Activated T-cell treated with anti-CD3 and anti-CD28 coated beads, Interleukin-2, amount 50 U/mL, for 48 hours (primary cell): ENCODE results near the gene NPHP4.

Experiments
- DNase-seq, 2 experiments: peaks; one replicate each; pipeline ENCODE4 v3.0.0-alpha.2; 2020

NPHP4 gene

DNA sequence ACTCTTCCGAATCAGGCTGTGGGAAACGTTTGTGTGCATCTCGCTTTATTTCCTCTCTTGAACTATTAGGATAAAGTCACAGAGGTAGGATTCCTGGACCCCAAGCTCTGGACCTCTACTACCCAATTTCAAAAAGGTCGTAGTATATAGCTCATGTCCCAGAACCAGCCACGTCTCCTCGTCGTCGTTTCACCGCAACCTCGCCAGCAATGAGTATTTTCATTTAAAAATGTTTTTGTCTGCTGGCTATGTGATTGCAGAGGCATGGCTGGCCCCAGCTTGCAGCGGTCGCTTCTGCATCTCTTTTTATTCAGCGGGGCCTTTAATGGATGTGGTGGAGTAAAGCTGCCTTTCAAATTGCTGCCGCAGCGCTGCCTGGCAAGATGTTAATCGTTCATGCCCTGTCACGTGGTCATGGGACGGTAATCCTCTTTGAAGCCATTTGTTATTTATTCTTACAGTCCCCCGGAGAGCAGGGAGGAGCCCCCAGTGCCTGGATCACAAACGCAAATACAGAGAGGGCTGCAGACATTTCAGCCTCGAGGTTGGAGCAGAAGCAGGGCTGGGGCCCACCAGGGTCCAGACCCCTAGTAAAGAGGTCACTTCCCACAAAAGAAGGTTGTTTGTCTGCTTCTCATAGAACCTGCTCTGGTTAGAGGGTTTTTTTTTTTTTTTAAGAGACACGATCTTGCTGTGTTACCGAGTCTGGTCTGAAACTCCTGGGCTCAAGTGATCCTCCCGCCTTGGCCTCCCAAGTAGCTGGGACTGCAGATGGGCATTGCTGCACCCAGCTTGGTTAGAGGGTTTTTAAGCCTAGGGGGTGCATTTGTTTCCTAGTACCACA lies 11.6 kb upstream of the NPHP4 start:
- DNase-seq = no peak

DNA sequence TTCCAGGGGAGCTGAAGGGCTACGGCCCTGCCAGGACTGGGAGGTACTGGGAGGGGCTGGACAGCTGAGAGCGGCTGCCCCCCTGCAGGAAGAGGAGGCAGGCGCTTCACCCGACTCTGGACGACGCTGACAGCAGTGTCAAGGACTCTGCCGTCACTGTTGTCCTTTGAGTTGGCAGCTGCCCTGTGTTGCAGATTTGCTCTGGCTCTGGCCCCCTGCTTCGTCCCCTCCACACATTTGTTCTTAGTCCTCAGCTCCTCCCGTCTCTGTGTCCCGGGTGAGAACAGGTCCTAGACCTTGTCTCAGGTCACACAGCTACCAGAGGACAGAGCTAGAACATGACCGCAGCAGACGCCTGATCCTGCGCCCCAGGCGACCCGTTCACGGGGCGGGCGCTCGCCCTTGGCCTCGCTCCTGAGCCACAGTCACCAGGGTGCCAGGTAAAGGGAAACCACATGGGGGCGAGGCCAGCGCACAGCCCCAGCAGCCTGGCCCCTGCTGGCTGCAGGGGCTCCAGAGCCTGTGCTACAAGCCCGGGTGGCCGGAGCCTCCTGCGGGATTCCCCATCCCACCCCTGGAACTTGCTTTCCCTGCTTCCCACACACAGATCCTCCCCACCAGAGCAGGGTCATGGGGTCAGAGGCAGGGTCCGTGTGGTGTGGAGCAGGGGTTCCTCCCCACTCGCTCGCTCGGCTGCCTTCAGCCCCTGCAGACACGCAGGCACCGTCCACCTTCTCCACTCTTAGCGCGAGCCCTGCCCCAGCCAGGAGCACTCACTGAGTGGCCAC lies 10.7 kb upstream of the NPHP4 start:
- DNase-seq = no peak

DNA sequence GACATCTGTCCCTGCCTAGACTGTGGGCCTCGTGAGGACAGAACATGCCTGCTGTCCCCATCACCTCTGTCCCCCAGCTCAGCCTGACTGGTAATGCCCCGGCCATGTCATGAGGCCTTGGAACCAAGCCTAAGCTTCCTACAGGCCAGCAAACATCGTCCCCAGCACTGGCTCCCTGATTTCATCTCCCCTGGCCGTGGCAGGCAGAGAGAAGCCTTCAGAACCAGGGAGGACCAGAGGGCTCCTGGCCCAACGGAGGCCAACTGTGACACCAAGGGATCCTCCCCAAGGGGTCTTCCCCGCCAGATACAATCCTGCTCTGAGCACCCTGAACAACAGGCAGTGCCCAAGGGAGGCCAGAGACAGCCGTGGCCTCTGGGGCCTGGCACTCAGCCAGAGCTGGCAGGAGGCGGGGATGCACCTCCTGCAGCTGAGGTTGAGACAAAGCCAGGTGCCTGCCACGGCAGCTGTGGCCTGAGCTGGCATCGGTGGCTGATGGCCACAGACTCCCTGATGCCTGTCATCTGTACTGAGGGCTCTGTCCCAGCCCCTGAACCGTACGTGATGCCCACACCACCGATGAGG lies 9.9 kb upstream of the NPHP4 start:
- no peak for DNase-seq

DNA sequence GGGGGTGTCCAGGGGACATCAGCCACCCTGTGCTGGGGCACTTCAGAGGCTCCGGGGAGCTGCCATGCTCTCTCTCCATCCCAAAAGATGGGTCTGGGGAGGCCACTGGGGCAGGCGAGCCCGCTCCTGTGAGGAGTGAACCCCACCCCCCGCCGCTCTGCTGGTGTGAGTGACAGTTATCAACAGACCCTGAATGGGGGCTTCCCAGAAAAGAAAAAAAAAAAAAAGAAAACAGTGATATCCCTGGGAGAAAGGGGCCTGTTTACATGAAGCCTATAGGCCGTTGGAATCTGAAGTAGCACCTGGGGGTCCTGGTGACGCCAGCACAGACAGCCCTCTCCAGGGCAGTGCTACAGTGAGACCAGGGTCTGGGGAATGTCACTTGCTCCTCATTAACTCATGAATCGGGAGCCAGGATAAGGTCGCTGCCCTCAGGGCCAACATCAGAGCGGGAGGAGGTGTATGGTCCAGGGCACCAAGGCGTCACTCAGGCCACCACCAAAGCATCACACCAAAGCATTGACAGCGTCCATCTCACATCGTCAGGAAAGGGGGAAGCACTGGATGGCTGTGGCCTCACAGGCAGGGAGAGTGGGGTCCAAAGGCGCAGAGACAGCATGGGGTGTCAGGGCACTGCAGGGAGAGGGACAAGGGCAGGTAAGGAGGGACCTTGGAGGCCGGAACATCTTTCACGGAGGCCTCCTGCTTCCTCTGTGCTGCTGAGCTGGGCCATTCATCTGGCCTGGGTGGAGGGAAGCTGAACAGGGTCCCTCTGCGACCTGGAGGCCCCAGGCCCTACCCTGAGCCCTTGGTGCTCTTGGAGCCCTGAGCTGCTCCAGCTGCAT lies 8.4 kb upstream of the NPHP4 start:
- DNase-seq = no peak

DNA sequence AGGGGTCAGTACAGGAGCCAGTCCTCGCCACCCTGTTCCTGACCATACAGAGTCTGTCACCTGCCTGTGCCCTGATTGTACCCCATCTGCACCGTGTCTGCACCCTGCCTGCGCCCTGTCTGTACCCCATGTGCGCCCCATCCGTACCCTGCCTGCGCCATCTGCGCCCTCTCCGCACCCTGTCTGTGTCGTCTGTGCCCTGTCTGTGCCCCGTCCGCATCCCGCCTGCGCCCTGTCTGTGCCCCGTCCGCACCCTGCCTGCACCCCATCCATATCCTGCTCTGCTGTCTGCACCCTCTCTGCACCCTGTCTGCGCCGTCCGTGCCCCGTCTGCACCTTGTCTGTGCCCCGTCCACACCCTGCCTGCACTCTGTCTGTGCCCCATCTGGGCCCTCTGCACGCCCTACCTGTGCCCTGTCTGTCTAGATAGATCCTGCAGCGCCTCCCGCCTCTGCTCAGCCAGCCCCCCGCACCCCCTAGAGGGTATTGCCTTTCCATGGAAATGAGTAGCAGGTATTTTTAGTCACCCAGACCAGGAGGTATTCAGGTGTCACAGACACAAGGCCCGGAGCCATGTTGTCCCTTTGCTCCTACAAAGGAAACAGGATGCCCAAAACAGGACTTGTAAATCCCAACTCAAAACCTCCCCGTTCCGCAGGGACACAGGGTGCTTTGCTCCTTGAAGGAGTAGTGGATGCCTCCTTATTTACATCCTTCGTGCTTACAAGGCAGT lies 7.7 kb upstream of the NPHP4 start:
- no peak for DNase-seq

DNA sequence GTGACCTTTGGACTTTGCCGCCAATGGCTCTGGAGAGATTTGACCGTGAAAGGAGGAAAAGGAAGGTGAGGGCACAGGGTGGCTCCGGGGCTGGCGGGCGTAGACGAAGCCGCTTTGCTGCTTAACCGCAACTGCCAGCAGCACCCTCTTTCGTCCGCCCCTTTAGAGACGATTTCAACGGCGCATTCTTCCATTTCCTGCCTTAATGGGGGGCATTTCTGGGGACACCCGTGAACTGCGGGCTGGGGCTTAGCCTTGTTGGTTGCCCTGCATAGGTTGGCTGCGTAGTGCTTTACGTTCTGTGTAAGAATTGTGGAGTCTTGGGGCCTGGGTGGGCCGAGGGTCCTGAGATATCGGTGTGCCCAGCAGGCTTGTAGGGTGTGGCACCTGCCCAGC lies 6.7 kb upstream of the NPHP4 start:
- DNase-seq = no peak

DNA sequence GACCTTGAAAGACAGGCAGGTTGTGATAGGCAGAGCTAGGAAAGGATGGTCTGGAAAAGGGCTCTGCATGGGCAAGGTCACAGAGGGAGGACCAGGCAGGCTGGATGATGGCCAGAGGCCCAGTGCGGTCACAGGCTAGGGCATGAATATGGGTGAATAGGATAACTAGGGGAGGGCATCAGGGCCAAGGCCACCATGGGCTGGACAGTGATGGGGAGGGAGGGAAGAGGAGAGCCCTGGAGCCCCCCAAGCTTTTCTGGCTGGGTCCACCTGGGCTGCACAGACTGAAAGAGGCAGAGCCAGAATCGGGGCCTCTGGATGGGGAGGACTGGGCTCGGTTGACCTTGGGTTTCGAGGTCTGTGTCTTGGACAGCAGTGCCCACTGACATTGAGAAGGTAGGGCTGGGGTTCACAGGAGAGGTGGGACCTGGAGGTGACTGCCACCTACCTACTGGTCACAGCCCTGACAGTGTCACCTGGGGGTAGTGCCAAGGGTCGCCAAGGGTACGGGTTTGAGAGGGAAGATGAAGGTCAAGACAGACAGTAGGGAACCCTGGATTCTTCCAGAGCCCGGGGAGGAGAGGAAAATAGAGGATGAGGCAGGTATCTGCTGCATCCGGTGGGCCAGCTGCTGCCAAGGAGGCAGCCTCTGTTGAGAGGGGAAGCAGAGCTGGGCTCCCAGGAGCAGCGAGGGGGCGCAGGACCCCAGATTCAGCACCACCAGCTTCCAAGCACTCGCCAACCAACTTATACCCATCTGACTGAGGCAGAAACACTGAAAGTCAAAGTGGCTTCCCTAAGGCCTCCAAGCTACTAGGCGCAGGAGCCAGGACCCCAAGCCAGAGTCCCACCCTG lies 6.1 kb upstream of the NPHP4 start:
- no peak for DNase-seq

DNA sequence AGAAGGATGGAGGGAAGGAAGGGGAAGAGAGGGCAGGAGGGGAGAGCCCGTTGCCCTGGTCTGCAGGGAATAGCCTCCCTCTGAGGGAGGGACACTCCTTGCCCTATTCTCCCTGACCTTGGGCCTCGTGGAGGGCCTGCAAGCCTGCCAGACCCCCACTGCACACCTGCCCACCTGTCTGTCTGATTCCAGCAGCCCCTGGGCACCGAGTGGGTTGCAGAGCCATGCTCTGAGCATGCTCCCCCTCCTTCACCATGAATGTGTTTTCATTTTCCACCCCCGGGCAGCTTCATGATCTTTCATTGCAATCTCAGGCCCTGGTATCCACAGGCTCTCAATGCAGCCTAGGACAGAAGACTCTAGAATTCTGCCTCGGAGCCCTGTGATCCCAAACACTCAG lies 5.1 kb upstream of the NPHP4 start:
- no peak for DNase-seq

DNA sequence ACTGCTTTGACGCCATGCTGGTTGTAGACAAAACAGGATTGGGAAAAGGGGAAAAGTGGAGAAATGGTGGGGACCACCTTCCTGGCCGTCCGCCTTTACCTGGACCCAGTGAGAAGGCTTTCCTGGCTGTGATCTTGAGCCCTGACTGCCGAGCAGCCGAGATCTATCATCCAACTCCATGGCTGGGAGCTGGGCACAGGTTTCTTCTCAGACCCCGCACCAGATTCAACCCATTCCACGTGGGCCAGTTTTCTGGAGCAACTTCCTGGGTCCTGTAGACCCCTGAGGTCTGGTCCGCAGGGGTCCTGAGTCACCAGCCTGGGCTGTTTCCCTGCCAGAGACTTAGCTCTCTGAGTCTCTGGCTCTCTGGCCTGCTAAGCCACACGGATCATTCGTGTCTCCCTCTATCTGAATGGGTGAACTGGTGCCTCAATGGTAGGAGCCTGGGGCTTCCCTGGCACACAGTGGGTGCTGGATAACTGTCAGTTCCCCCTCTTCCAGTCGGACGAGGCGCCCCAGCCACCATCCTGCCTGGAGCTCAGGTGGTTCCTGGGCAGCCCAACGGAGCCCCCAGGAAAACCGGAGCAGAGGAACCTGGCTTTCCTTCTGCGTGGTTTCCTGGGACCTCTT lies 4.5 kb upstream of the NPHP4 start:
- no peak for DNase-seq

DNA sequence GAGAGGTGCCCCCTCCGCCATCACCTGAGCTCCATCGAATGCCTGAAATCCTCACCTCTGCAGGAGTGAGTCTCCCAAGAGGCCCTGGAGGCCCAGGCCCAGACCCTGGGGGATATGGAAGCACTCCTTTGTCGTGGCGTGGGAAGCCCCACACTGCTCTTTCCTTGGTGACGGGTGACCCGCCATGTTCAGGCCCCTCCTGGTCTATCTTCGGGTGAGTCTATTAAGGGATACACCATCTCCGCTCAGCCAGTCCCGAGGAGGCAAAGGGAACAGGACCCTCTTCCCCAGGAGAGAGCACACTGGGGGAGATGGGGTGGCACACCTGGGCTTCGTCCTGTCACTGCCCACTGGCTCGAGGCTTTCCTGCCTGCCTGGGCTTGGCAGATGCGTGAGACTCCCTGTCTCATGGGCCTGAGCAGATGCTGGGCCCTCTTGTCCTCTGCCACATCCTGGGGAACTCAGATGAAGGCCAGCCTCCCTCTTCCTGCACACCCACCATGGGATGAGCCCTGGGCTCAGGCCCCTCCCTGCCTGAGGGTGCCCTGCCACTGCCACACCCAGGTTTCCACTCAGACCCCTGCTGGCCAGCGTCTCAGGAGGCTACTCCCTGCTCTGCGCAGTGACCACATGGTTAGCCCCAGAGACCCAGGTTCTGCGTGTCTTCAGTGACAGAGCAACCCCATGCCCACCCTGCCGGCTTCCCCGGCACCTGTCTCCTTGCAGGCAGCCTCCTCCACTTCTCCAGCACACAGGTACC lies 3.8 kb upstream of the NPHP4 start:
- no peak for DNase-seq

DNA sequence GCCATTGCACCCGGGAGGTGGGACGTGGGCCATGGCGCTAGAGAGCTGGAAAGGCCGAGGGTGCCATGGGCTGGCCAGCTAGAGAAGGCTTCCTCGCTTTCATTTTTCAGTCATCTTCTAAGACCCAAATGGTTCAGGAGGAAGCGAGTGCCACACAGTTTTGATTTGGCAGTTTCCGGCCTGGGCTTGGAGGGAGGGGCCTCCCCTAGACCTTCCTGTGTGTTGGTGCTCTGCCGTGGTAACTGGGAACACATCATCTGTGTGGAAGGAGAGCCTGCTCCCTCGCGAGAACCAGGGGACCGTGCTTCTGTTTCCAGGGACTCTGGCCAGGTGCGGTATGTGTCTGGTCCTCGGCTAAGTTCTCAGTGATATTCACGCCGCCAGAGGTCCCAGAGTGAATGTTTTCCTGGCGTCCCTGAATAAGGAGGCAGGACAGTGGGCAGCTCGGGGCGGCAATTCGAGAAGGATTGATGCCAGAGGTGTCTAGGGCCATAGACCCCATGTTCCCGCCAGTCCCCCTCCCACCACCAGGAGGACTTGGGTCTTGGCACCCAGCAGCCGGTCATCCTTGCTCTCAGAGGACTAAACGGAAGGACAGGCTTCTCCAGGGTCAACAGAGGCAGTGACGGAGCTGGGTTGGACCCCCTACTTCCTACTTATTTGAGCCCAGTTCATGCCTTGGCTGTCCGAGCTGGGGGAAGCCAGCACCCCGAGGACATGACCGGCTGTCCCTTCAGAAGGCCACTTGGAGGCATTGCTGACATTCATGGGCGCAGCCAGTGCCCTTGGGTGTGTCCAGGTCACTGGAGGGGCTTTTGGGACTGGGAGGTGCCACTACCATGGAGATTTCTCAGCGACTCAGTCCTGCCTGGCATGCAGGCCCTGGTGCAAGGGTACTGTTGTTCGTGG lies 2.7 kb upstream of the NPHP4 start:
- peak; percentile 60 to 68 for DNase-seq

DNA sequence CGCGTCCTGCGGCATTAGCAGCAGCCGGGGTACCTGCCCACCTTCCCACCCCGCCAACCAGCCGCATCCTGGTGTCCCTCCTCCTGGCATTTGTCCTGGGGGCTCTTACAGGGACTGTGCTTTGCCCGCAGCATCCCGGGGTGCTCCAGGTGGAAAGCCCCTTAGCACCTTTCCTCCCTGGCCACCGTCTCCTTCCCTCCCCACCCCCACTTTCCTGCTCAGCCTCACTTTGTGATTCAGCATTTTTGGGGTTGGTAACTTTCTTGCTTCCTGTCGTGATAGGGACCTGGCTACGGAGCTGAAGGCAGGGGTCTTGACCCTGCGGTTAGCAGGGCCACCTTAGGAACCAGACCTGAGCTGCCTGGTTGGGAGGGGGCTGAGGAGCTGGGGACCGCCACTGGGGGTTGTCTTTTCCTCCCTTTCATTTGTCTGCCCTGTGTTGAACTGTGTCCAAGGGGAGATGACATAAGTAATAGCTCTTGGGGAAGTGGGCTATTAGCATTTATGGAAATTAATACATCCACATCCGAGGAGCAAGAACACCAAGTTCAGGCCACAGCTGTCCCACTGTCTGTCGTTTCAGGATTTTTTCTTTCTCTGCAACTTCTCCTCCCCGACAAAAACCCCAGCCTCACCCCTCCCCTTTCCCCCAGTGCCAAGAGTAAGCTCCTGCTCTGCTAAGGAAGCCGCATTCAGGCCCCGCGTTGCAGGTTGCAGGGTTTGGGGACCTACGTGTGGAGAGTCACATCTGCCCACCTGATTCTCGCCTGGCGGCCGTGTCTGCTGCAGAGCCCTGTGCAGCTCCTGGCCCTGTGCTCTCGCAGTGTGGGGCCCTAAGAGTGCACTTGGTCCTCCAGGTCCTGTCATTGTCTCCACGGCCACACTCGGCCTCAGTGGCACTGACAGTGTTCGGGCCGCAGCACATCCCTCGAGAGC lies 1.6 kb upstream of the NPHP4 start:
- peak; percentile 53 to 62 for DNase-seq

DNA sequence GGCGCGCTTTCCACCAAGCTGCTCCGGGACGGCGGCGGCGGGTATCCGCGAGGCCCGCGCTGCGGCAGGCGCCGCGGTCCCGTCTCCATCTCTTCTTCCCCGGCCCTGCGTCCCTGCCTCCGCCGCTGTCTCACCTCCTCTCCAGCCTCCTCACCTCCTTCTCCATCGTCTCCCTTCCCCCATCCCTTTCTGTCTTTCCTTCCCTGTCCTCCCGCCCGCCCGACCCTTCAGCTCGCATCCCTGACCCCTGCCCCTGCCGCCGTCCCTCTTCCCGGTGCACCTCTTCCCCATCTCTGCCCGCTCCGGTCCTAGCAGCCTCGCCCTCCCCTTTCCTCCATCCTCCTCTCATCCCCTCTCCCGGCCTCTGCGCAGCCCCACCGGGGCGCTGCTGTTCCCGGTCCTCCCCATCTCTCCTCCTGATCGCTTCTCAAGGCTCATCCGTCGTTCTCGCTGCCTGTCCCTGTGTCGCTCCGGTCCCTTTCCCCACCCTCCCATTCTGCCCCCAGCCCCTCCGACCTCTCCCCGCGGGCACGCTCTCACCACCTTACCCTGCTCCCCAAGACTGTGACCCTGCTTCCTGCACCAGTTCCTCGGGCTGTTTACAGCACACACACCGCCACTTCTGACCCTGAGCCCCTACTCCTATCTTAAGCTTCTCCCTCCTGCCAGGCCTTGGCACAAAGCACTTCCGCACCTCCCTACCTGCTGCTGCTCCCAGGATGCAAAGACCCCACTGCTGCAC lies 760 bp upstream of the NPHP4 start:
- peak; percentile 42 to 53 for DNase-seq

DNA sequence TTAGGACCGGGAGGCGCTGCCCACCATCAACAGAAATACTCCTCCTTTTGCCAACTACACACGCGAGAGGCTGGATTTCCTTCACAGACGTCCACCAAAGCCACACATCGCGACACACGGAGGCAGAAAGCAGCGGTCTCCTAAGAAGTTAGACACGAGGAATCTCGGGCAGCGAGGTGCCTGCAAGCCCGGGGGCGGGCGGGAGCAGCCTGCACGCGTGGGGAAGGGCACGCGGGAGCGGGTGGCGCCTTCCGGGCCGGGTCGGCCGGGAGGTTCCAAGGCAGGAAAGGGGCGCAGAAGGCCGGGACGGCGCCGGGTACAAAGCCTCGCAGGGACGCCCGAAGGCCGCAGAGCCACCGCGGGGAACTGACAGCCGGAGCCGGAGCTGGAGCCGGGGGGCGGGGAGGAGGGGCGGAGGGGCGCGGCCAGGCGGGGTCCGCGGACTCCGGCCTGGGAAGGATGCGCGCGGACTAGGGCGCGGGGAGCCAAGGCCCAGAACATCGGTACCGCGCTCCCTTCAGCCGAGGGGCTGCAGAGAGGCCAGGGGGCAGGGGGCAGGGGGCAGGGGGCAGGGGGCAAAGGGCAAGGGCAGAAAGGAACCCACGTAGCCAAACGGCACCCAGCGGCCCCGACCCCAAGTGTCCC lies 722 bp downstream of the NPHP4 start:
- peak; percentile 46 to 60 for DNase-seq

DNA sequence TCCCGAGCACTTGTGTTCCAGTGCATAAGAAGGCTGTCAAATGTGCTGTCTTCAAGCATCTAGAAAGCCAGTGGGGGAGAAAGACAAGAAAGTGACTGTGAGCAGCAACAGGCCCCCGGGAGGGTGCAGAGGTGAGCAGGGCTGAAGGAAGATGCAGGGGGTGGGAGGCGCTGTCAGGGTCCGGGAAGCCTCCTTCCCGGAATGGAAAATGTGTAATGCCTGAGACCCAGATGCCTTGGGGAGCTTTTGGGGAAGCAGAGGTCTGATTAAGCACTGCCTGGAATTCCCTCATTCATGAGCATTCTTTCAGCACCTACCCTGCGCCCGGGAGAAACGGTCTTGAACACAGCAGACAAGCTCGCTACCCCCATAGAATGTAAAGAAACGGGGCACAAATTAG lies 1.3 kb downstream of the NPHP4 start:
- DNase-seq = no peak

DNA sequence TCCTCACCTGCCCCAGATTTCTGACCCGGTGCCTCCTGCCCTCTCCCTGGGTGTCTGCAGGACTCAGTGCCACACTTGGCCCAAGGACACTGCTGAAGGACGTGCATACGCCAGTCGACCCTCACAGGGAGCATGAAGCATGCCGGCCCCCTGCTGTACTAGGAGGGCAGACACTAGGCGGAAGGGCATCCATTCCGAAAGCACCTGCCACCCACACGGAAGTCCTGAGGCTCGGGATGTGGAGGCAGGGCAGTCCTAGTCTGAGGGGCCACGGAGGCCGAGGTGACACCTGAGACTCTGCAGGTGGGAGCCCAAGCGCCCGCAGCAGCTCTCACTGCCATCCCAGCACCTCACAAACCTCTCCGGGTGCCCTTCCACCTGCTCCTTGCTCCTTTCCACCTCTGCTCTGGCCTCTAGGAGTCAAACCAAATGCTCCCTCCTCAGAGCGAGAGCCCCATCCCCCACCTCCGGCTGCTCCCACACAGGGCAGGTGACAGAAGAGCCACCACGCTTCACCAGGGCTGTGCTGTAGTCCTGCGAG lies 2.4 kb downstream of the NPHP4 start:
- DNase-seq = no peak
